ENCODE data around the gene HOXC6.

HOXC6 gene

DNA sequence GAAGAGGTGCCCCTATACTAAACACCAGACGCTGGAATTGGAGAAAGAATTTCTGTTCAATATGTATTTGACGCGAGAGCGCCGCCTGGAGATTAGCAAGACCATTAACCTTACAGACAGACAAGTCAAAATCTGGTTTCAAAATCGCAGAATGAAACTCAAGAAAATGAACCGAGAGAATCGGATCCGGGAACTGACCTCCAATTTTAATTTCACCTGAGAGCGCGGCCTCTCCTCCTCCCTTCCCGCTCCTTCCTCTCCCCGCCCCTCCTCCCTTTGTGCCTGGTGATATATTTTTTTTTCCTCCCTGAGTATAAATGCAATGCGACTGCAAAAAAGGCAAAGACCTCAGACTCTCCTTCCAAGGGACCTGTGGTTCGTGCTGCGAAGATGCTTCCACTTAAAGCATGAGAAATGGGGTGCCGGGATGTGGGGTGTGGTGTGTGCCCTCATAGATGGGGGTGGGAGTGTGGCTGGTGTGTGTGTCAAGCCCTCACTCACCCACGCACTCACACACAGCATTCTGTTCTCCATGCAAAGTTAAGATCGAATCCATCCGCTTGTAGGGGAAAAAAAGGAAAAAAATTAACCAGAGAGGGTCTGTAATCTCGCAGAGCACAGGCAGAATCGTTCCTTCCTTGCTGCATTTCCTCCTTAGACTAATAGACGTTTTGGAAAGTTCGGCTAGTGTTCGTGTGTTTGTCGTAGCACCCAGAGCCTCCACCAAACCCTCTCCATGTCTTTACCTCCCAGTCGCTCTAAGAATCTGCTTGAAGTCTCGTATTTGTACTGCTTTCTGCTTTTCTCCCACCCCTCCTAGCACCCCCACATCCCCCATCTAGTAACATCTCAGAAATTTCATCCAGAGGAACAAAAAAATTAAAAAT is 38.8 kb upstream of the HOXC6 start:
- DNase-seq = peak in 4 of 58 donors; percentile 3 to 12 (median 4)

DNA sequence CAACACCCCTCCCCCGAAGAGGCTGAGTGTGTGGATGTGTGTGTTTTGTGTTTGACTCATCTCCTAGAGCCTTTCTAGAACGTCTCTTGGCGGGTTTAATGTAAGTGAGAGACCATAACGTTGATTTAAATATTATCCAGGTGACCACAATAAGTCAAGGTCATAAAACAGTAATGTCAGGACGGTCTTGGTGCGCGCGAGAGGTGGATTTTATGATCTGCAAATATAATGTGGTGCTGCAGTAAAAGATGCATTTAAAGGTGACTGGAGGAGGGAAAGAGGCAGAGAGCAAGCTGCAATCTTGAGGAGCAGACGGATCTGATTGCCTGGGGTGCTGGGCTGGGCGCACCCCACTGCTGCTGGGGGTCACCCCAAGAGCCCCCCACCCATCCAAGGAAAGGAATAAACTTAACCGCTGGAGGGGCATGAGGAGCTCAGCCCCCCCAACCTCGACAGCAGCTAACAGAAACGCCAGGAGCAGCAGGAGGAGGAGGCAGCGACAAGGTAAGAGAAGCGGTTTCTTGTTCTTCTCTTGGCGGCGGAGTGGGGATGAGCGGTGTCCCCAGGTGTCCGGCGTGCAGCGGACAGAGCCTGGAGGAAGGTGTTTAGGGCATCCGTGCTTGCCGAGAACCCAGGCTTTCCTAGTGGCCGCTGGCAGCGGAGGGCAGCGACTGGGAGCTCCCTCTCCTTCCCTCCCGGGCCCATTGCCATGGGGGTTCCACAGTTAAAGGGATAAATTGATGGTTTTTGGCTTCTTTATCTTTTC is 37.7 kb upstream of the HOXC6 start:
- DNase-seq = no peak

DNA sequence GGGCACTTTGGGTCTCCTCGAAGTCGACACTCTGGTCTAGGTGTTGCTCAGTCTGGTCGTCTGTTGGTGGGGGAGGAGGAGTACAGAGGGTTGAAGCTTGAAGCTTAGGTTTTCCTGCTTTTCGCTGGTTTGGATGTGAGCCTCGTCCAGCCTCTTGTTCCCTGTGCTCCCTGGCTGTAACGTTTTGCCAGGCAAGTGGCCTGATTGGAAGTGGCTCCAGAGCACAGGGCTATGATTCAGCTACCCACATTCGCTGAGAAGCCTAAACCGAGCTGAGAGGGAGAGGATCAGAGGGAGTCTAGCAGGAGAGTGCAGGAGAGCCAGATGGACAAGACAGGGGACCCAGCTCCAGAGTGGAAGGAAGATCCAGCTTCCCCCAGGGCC is 37.2 kb upstream of the HOXC6 start:
- DNase-seq = no peak

DNA sequence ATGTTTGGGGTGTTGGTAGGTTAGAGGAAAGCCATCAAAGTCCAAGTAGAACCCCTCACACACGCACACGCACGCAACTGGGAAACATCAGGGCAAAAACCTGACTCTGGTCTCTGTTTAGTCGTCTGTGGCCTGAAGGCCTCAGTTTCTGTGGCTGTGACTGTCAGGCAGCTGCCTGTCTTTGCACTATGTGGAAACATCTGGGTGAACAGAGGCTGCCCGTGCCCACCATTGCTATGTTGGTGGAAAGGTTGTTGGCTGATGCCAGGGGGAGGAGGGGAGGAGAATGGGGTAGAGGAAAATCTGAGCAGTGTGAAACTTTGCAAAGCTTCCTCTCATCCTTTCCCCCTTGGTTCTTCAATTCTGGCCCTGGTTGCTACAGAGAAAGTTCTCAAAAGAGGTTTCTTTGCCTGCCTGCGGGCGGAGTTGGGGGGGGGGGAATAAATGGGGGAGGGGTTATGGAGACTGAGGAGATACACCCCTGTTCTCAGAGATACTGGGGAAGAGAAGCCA is 35.8 kb upstream of the HOXC6 start:
- no peak for DNase-seq

DNA sequence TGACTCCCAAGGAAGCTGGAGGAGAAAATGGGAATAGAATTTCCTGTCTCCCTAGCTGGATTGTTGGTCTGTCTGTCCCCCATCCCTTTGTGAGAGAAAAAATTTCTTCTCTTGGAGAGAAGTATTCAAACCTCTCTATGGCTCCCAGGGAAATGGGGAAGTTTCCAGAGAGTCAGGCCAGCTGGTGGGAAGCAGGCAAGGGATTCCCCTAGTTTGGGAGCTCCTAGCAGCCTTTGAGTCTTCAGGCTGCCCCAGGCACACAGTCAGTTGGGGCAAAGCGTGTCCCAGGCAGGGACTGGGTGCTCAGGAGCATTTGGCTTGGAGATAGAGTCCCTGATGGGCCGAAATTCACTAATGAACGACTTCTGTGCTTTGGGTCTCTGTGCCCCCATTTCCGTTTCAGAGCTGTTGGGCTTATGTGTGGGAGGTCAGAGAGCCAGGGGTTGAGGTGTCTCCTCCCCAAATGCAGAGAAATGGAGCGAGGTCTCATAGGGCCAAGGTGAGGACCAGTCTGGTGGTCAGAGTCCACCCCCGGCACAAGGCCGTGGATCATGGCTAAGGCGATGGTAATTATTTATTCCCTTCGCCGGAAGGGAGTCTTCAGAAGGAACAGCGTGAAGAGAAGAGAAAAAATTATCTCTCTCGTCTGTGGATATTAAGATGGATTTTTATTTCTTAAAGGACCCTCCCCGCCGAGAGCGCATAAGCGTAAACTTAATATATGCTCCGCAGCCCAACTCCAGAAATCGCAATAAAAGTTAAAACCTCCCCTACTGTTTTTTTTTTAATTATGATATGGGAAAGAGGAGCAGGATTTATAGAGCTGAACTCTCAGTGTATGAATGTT is 34.9 kb upstream of the HOXC6 start:
- no peak for DNase-seq

DNA sequence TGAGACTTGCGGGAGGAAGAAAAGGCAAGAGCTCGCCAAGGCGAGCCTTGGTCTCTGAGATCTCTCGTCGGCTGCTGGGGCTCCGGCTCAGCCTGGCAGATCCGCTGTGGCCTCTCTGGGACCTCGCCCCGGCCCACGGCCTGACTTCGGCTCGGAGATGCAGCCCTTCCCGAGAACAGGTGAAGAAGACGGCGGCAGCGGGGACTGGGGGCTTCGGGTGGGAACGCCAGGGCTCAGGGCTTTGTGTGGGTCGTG is 34.3 kb upstream of the HOXC6 start:
- DNase-seq = no peak

DNA sequence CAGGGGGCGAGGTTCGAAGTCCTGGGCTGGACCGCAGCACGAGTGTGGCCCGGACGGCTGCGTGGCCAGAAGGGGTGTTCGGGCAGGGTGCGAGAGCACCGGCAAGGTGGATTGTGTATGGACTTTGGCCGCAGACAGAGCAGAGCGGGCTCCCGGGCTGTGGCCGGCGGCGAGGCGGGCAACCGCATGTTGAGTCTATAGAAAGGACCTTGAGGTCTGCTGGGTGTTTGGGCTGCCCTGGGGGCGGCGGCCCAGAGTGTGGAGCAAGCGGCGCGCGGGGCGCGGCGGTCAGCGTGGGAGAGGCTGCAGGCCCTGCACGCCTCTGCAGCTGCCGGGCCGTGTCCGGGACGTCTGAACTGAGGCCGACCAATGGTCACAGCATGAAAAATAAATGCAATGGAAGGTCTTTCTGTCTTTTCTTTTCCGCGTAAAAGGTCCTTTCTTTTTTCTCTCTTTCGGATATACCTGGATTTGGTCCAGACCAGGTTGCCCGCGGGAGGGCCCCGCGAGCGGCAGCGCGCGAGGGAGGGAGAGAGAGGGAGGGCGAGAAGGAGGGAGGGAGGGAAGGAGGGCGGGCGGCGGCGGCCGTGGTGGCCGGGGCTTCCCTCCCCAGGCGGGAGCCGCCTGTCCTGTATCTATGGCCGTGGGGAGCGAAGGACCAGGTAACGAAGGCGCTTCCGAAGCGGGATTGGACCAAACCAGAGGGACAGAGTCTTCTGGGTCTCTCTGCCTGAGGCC is 33.8 kb upstream of the HOXC6 start:
- no peak for DNase-seq

DNA sequence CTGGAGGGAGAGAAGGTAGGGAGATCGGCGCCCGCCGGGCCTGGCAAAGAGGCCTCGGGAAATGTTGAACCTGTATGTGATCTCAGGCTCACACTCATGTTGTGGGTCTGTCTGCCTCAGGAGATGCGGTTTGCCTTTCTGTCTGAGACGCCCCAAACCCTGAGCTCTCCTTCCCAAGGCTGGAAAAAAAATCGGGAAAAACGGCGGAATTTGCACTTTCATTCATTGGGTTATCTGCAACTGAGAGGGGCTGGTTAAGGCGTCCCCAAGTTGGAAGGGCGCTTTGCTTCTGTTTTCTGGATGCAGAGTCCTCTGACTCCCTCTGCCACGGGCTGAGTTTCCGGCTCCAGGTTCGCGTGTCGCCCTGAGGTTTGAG is 33.2 kb upstream of the HOXC6 start:
- no peak for DNase-seq

DNA sequence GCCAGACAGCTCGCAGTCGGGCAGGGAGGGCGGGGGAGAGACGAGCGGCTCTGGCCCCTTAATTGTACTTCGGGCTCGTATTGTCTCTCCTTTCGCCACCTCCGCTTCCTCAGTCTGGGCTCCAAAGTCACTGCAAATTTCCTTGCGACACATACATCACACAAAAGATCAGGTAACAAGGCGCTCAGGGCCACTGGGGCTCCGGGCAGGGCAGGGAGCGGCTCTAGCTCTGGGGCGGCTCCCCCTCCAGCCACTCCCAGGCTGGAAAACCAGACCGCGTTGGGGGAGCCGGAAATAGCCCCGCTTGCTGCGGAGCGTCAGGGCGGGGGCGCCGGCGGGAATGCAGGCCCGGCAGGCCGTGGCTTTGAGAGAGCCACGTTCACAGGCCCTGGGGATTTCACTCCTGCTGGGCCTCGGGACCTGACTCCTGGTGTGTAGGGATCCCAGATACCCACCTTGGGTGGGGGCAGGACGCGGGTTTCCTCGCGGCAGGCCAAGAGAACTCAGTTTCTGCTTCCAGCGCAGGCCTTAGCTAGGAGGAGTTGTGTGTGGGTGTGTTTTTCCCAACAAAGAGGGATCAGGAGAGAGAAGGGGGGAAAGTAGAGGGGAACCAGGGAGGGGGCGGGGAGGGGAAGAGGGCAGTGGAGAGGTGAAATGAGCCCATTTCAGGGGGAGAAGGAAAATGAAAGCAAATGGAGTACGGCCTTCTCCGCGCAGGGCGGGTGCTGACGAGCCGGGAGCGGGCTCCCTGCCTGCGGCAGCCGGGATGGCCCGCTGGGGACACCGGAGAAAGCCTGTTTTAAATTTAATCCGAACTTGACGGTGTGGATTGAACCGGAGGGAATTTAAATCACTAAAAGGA is 32.6 kb upstream of the HOXC6 start:
- DNase-seq = no peak

DNA sequence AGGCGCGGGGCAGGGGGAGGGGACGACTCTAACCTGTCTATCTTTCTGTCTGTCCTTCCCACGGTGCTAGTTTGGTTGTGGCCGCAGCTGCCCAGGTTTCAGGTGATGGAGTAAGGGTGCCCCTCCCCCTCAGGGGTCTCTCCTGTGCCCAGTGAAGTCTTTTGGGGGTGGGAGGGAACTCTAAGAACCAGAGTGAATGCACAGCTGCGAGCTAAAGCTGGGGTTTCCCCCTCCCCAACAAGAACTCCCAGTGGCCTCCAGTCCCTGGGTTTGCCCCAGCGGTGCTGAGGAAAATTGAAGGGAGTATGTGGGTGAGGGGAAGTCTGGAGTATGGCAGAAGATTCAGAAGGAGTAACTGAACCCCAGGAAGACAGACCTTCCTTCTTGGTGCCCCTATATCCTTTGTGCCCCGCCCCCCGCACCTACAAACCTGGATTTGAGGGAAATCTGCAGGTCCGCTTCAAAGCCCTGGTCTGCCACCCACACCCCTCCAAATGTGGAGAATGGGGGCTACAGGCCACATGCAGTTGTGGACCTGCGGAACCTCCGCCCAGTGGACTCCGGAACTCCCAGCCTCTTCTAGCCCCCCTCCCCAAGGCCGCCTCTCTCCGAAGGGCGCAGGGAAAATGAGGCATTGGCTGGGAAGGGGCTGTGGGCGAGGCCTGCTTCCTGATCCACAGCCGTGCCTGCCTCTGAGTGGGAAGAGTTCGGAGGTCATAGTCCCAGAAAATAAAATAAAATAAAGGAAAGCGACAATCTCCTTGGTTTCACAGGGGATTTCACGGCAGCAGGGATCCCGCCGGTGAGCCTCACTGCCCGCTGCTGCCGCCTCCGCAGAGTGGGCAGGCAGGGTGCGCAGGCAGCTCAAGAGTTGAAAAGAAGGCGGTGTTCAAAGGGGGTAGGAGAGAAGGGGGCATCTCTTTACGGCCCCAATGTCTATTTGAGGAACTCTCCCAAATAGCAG is 31.7 kb upstream of the HOXC6 start:
- no peak for DNase-seq

DNA sequence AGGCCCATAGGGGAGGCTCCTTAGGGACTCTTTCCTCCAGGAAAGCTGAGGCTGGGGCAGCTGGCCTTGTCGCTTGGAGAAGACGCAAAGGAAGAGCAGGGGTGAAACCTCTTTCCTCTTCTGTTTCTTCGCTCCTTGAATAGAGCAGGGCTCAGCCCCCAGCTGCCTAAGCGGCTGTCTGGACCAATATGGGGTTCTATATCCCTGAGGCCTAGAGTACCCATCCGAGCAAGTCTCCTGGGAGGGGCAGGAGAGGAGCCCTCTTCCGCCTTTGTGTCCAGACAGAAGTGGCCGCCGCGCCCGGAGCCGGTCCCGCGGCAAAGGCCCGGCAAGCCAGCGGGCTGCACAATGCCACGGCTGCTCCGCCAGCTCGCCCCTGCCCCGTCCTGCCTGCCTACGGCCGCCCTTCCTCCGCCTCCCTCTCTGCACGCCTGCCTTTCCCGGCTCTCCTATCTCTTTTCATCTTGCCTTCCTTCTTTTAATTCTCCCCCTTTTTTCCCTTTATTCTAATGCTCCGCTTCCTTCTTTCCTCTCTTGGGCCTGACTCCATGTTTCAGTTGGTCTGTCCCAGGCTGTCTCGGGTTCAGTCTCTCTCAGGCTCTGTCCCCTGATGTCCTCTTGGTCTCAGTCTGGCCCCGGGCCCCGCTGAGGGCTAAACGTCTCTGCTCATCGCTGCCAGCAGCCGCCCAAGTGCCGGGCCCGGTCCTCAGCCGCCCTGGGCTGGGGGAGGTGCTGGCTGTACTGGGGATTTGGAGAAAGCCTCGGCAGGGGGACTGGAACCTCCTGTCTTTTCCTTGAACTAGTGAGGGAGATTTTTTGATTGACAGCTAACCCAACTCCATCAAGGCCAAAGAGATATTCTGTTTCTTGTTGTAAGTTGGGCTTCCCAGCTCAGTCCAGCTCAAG is 30.8 kb upstream of the HOXC6 start:
- DNase-seq = no peak

DNA sequence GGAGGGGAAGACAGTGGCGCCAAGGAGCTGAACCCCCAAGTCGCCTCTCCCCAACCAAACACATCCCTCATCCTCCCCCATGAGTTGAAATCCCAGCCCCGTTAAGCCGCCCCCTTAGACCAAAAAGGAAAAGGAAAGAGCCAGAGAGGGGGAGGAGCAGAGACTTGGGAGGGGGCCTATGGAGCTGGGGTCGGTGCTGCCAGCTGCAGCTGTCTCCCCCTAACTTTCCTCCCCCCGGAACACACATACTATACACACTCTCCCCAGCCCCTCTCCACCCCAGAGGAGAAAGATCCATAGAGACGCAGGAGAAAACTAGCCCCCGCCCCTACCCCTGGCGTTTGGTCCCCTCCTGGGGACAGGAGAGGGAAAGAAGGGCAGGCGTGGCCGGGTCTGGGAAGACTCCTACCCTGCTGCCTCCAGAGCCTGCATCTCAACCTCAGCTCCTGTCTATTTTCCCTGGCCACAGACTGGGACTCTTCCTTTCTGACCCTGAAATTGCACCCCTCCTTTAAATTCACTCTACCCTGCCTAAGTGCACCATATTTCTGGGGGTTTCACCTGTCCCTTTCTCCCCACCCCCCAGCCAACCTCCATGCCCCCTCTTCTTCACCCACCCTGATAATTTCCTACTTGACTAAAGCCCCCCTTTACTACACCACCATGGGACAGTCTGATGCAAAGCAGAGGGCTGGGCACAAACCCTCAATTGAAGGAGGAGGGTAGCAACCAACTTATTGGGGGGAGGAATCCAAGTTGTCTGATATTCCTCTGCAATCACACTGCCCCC is 29.9 kb upstream of the HOXC6 start:
- no peak for DNase-seq

DNA sequence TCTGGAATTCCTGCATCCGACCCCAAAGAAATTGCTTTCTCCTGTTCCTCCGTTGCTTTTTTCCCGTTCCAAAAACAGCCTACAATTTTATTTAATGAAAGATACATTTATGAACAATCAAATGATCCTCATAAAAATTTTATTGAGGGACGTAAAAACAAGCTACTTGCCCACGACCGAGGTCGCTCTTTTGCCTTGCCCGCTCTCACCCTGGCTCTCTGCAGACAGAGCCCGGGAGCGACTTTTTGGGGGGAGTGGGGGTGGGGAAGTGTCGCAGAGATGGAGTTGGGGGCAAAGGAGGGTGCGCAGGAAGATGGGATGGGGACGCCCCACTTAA is 29.4 kb upstream of the HOXC6 start:
- no peak for DNase-seq

DNA sequence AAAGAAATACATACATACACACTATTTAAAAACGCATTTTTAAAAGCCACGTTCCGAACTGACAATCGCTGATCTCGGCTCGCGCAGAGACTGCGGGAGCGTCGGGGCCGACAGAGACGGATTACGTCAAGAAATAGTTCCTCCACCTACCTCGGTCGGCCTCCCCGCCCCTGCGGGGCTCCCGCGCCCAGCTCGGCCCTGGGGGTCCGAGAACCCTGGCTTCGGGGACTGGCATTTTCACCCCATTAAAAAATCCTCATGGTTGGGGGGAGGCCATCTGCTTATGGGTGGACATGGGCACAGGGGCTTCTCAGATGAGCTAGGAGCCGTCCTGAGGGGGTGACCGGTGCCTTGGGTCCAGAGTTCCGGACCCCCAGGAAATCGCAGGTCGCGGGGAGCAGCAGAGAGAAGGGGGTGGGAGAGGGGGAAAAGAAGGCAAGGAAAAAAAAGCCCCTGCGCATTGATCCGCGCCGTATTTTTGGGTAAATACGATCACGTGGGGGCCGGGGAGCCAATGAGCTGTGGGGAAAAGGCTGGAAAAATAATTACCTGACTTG is 28.6 kb upstream of the HOXC6 start:
- no peak for DNase-seq

DNA sequence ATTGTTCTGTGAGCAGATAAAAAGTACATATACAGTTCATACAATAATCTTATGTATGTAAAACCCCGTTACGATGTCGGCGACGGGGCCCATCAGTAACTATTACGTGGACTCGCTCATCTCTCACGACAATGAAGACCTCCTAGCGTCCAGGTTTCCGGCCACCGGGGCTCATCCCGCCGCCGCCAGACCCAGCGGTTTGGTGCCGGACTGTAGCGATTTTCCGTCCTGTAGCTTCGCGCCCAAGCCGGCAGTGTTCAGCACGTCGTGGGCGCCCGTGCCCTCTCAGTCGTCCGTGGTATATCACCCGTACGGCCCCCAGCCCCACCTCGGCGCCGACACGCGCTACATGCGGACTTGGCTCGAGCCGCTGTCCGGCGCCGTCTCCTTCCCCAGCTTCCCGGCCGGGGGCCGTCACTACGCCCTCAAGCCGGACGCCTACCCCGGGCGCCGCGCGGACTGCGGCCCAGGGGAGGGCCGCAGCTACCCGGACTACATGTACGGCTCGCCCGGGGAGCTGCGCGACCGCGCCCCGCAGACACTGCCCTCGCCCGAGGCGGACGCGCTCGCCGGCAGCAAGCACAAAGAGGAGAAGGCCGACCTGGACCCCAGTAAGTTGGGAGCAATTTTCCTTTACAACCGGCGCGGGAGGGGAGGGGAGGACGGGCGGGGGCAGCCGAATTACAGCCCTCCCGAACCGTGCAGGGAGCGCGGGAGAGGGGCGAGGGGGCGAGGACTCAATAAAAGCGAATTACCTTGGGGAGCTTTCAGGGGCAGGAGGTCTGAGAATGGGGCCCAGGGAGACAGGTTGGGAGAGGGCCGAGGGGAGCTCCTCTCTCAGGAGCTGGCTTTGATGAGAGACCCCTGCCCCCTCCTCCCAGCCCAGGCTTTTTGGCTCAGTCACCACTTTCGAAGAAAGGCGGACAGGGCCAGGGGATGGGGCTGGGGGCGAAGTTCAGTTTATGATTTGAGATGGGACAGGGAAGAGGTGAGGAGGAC is 27.8 kb upstream of the HOXC6 start, which contains the start of gene HOXC9:
Gene HOXC9, plus strand, starts transcription at position 46 of the 999 bp plus-strand sequence. Its CDS starts 28 bp downstream, at position 74.
- no peak for DNase-seq
